Thyroid gland (tissue), 4 donors: Measurements from ENCODE around the gene CD300LG.

ENCODE experiments used
- POLR2A ChIP-seq, 2 donors: fragments of 450-650 bp; IDR thresholded peaks; one replicate each; pipeline ENCODE4 v1.6.1; 2017; ENCODE audit warnings: antibody characterized with exemption in 2 of 2, mild to moderate bottlenecking in 2 of 2, moderate library complexity in 1 of 2
- TF ChIP-seq, protein P1 (sequence below), 6 experiments: fragments of 200-600 bp in 3 of 6; fragments of 450-650 bp in 3 of 6; sonication (generic) in 3 of 6; IDR thresholded peaks; one replicate each; pipeline ENCODE4 v1.5.1; 2016 to 2019; ENCODE audit warnings: antibody characterized with exemption in 6 of 6, mild to moderate bottlenecking in 2 of 6, inconsistent platforms in 1 of 6, moderate library complexity in 1 of 6

DNA sequence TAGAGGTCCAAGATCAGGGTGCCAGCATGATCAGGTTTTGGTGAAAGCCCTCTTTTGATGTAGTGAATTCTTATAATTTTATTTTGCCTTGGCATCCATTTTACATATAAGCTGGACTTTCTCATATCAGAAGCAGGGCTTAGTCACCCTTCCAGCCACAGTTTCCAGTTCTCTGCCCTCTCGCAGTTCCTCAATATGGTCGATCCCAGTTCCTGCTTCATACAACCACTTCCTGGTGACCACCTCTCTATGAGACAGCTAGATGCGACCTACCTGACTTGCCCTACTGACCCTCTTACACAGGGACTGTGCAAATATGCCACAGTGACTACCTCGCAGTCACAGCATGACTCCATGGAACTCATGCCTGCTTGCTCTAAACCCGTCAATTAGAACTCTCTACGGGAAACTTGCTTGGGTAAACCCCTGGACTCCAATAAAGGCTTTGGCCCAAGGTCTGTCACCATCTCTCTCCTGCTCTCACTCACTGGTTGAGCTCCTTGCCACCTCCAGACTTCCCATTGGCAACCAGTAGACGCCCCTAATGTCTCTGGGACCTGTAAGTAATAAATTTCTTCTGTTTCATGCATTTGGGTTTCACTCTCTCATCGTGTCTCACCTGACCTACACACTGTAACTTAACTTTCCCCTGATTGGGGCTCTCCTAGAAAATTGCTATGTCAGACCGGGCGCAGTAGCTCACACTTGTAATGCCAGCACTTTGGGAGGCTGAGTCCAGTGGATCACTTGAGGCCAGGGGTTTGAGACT, 21.4 kb downstream of the CD300LG start:
- no peak for TF ChIP-seq POLR2A (IDR thresholded peaks at IDR 0.05)
- TF ChIP-seq, protein P1, sequence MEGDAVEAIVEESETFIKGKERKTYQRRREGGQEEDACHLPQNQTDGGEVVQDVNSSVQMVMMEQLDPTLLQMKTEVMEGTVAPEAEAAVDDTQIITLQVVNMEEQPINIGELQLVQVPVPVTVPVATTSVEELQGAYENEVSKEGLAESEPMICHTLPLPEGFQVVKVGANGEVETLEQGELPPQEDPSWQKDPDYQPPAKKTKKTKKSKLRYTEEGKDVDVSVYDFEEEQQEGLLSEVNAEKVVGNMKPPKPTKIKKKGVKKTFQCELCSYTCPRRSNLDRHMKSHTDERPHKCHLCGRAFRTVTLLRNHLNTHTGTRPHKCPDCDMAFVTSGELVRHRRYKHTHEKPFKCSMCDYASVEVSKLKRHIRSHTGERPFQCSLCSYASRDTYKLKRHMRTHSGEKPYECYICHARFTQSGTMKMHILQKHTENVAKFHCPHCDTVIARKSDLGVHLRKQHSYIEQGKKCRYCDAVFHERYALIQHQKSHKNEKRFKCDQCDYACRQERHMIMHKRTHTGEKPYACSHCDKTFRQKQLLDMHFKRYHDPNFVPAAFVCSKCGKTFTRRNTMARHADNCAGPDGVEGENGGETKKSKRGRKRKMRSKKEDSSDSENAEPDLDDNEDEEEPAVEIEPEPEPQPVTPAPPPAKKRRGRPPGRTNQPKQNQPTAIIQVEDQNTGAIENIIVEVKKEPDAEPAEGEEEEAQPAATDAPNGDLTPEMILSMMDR (IDR thresholded peaks at IDR 0.05): no peak
